HPDE6-E6E7 (cell line): ENCODE data around the gene TIFAB.
"Not testable (repeated sequence)": the region's sequence is repeated elsewhere in the genome, so short reads cannot be mapped to it uniquely, and the experiment has no call there.

Experiments used
- DNase-seq: peaks from one replicate; pipeline ENCODE4 v3.0.0; 2011; ENCODE audit warnings: missing footprints; ENCODE audit errors: extremely low spot score

TIFAB gene

DNA sequence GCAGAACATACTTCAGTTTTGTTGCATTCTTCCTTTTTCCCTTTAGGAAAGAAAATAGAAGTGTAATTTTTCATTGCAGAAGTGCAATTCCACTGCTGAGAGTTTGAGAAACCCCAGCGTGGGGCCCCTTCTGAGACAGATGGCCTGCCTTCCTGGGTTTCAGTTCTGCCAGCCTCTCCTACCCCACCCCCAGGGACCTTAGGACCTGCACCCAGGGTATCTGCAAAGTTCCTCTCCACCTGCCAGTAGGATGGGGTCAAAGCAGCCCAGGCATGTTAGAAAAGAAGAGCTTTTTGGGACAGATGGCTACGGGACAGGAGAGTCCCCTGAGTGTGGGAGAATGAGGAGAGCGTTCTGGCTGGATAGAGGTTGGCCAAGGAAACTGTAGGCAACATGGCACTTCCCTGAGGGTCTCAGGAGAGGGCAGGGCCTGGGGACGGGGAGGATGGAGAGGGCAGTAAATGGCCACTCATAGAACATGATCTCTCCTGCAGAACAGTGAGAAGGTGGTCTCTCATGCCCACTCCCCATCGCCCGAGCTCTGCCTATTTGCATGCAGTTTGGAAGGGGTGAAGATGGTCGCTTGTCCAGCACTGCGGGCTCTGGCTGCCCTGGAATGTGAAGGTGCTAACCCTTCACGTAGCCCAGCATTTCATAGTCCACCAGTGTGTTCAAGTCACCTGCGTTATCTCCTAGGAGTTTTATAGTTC, at the start of gene TIFAB:
TIFAB (minus strand) TSS at position 31 of the 710 bp plus-strand sequence. CDS start 2,412 bp downstream, outside the sequence.
- DNase-seq: no peak

DNA sequence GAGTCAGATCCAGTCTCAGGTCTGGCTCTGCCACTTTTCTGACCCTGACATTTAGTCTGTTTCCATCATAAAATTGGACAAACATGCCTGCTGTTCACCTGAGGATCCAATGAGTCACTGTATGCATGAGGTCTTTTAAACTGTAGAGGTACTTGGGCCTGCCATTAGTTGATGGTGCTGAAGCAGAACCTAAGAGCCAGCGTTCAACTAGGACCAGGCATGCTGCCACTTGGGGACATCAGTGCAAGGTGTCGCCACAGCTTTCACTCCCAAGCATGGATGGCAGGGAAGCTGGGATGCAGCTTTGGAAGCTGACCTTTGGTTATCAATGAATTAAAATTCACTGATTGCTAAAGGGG, 46.5 kb upstream of the TIFAB start:
- no peak for DNase-seq

DNA sequence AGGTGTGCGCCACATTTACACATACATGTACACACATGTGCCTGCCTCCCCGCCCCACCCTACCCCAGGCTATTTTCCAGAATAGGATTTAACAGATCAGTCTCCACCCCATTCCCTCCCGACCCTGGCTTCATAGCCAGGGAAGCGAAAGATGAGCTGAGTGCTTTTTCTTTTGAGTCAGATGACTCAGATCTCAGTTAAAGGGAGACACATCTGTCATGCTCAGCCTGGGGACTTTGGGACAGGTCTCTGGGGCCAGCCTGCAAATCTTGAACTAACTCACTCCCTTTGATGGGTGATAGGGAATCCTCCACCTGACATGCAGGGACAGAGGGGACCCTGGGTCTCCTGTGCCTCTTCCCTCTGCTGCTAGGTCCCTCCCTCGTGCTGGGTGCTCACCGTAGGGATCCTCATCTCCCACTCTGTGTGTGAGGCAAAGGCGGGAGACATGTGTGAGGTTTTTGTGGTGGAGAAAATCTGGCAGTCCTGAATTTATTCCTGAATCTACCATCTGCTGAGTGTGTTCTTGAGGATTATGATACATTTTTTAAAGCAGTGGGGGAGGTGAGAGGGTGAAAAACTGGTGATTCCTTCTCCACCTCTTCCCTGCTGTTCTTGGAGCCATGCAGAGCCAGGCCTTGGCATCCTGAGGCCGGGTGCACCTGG, 46.0 kb upstream of the TIFAB start:
- no peak for DNase-seq

GRCh38 chr5:135495531-135495930, 43.4 kb upstream of the TIFAB start:
- DNase-seq: not testable (repeated sequence)

DNA sequence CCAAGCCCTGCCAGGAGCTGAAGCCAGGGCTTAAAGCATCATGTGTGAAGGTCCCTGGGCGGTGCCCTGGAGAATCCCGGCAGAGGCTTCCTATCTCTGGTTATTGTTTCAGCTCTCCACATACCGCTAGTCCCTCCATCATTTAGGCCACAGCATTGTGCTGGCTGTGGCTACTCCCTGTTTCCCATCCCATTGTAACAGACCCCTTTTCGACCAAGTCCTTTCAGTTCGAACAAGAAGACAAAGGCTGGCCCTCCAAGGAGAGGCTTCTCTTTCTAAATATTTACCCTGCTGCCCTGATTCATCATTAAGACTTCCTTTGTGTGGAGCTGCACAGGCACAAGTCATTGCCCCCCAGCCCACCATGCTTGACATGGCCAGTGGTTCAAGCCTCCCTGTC, 42.0 kb upstream of the TIFAB start:
- no peak for DNase-seq

DNA sequence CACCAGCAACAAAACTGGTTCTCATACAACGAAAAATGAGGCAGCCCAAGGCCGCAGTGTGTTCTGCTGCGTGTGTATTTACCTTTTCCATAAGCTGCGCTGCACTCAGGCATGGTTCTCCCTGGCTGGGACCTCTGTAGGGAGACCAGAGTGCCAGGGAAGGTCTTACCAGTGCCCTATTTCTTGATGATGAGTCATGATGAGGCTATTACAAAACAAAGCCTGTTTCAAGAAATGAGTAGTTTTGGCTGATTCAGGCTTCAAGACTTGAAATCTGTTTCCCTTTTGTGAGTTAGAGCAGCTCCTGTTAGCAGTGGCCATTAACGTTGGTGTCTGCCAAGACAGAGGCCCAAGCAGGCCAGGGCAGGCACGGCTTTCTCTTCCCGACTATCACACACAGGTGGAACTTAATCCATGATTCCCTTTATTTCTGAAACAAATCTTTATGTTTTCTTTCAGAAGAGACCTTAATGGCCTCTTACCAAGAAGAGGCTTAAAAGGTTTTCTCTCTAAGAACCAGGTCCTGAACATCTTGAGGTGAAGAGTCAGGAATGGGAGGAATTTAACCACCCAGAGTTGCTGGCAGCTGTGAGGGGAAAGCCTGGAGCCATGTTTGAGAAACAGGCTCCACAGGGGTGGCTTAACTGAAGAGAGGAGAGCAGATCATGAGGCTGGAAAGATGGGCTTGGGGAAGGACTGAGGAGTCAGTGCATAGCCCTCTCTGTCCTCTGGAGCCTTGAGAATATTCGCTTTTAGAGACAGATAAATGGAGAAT, 41.4 kb upstream of the TIFAB start:
- peak; percentile 77 for DNase-seq

GRCh38 chr5:135492319-135492626, 40.1 kb upstream of the TIFAB start:
- DNase-seq: peak; percentile 72

DNA sequence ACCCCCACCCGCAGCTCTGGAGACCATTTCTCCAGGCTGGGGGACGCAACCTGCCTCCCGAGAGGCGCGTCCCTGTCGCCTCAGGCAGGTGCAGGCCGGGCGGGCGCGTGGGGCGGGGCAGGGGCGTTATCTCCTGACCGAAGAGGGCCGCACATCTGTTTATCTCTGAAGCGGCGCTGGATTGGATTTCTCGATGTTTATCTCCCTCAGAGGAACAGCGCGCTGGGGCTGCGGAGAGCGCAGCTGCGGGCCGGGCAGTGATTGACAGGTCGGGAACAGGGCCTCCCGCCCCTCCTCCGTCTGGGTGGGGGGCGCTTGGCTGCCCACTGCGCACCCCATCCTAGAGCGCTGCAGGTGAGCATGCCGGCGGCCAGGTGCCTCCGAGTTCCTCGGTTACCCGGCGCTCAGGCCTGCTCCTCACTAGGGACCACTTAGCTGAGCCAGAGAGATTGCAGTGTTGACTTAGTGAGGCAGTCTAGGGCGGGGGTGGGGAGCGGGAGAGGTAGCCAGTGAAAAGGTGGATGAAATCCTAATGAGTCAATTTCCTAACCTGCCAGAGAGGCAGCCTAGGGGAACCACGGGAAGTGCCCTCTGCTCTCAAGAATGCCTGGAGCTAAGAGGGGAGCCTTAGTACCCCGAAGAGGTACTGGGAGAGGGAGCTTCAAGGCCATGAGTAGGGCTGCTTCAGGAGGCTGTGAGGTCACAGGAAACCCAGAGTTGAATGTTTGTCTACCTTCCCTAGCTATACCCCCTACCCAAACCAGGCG, 39.6 kb upstream of the TIFAB start:
- peak; percentile 93 for DNase-seq

GRCh38 chr5:135491038-135491551, 38.9 kb upstream of the TIFAB start:
- DNase-seq: no peak

DNA sequence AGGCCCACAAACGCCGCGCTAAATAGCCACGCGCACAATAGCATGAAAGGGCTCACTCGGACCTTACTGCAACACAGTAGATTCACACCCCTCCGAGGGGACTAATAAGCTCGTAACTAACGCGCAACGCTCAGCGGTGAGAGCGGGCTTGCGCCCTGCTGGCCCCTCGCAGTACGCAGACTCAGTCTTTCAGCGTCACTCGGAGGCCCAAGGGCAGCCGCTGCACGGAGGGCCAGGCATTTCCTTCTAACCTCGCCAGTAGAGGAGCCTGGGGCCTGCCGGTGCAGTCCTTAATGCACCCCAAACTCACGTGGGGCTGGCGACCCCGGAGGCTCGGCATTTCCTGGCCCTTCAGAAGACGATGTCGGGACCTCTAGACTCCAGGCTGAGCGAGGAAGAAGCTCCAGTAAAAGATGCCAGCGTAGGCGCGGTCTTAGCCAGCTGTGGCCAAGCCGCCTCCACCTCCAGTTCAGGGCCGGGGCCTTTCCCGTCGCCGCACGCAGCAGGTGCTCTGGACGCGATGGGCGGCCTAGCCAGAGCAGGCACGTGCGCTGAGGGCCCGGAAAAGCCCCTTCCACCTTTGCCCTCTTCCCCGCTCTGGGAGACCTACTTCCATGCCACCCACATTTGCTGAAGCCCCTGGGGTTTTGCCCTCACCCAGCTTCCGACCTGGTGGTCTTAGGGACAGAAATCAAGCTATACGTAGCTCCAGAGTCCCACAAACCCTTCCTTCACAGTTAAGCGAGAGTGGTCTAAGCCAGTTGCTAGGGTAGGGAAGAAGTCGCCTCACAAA, 38.3 kb upstream of the TIFAB start:
- DNase-seq: no peak

DNA sequence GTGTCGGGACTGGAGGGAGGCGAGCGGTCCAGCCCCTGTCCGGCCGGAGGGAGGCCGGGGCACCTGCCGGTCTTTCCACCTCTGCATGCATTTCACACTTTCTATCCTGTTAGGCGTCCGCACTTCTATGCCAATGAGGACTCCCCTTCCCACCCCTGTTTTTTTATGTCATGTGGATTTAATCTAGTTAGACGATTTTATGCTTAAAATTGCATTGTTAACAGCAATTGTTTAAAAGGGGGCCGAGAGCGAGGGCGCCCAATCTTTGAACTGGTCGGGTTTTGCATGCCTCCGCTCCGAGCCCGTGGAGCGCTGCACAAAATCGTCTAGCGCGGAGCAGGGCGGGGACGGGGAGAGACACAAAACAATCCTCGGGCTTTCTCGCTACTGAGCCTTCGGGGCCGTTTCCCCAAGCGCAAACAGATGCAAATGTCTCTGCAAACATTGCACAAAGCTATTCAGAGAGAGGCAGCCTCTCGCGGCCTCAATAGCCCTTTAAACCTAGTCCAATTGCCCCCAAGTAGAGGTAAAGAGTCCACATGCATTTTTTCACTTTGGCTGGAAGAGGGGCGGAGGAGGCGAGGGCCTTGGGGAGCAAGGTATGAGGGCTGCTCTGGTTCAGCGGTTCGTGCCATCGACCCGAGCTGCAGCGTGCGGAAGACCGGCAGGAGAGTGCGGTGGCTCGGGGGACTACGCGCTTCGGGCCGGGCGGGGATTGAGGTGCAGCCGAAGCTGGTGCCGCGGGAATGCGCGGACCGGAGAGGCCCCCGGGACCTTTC, 37.5 kb upstream of the TIFAB start:
- DNase-seq: no peak

GRCh38 chr5:135488727-135489465, 36.7 kb upstream of the TIFAB start:
- peak; percentile 29 for DNase-seq

- no peak for DNase-seq
Measured at GRCh38 chr5:135487839-135488514, 35.8 kb upstream of the TIFAB start.

DNA sequence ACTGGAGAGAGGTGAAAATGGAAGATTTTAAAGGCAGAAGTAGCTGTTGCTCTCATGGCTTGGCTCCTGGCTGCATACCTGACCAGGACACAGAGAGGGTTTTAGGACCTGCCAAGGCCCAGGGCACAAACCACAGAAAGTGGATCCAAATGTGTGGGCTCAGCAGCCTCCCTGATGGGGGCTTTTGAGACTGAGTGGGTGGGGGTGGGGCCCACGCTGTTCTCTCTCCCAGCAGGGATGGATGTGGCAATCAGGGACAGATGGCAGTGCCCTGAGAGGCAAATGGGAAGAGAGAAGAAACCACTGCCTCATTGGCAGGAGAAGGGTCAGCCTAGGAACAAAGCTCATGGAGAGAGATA, 34.9 kb upstream of the TIFAB start:
- no peak for DNase-seq

- no peak for DNase-seq
Measured at GRCh38 chr5:135486131-135487036, 34.2 kb upstream of the TIFAB start.

- no peak for DNase-seq
Measured at GRCh38 chr5:135484674-135485086, 32.5 kb upstream of the TIFAB start.

DNA sequence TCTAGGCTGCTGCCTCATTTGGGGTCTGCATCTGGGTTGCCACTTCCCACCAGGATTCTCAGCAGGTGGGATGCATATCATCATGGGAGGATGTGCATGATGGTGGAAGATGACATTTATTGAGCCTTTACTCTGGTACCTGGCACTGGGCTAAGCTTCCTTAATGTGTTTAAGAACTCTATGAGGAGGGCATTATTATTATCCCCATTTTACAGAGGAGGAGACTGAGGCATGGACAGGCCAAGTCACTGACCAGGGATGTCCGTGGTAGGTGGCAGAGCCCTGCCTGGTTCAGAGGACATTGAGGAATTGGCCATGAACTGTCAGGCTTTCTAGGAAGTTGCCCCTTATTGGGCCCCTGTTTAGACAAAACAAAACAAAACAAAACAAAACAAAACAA, 31.1 kb upstream of the TIFAB start:
- DNase-seq: no peak

DNA sequence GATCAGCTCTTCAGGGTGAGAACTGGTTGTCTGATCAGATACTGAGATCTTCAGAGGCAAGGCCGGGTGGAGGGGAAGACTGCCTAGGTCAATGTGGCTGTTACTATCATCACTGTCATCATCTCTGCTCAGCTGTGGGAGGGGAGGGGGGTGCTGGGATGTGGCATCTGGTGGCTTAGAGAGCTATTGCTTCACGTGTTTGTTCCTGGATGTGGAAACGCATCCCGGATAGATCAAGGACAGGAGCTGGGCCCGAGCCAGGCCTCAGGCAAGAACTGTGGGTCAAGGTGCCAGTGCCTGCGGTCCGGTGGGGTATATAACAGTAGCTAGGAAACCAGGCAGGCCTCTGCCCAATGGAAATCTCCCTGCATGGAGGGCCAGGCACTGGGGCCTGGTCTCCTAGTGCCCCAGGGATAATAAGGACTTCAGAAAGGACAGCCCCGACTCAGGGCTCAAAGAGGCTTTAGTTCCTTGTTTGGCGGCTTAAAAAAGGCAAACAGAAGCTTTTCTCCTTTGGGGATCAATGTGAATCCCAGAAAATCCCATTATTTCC, 30.3 kb upstream of the TIFAB start:
- DNase-seq: no peak
